HS-5 (cell line): ENCODE measurements around the gene TBC1D24.
"Not testable (repeated sequence)": the region's sequence is repeated elsewhere in the genome, so short reads cannot be mapped to it uniquely, and the experiment has no call there.

ENCODE experiments used
- DNase-seq: peaks from one replicate; pipeline ENCODE4 v3.0.0-alpha.2; 2012; ENCODE audit warnings: low read depth

TBC1D24 gene

DNA sequence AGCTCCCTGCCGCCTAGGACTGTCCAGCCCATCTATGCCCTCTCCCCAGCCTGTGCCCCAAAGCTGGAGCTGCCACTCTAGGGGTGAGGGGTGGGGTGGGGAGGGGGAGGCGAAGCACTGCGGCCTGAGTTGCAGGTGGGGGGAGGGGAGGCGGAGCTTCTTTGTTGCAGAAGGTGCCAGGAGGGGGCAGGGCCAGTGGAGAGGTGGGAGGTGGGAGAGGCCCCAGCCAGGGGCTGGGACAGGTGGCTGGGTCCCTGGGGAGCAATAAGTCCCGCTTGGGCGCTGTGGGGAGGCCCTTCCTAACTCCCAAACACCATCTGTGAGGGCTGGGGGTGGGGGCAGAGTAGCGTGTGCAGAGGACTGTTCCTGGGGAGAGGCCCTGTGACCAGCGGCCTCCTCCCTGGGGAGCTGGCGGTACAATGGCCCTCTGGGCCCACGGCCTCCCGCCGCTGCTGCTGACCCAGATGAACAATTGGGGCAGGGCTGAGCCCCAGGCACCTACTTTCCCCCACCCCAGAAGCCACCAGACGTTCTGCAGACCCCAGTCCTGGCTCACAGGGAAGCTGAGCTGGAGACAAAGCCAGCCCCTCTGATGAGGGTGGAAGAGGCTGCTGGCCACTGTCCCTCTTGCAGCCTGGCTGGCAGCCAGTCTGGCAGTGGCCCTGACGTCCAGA, 6.1 kb upstream of the TBC1D24 start:
- DNase-seq: no peak

DNA sequence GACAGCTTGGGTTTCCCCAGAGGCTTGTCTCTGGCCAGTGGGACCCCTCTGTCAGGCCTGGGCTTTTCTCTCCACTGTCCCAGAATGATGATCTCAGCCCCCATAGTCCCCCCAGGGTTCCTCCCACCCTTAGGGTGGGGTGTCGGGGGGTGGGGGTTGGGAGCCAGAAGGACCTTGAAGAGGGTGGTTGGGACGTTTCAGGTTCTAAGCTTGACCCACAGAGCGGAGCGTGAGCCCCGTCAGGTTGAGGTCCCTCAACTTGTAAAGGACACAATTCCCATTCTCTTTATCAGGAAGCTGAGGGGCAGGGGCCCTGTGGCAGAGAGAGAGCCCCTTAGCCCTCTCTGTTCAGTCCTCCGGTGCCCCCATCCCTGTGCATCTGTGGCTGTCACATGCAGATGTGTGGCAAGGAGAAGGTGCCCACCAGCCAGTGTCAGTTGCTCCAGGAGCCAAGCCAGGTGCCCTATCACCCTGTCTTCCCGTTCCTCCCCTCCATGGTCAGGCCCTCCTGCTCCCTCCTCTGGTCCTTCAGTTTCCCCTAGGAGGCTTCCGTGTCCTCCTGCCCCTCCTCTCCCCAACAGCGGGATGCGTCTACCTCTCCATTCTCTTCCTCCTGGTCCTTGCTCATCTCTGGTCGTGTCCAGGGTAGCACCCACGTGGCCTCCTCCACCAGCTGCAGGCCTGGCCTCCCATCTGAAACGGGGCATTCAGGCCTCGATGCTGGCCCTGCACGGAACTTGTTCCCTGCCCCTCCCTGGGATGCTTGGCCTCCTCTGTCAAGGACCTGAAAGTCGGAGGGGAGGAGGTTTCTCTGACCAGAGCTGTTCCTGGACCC, 5.3 kb upstream of the TBC1D24 start:
- no peak for DNase-seq

DNA sequence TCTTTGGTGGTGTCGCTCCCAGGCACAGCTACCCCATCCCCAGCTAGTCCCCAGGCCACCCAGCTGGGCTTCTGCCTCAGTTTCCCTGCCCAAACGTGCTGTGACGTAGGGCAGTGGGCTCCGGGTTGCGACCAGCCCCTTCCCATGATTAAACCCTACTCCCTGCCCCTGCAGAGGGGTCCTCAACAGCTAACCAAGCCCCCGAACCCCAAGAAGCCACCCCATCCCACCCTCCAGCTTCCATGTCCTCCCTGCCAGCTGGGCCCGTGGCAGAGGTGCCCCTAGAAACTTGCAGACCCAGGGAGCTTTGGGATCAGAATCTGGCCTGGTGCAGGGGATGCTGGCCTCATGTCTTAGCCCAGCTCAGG, 4.7 kb upstream of the TBC1D24 start:
- no peak for DNase-seq

DNA sequence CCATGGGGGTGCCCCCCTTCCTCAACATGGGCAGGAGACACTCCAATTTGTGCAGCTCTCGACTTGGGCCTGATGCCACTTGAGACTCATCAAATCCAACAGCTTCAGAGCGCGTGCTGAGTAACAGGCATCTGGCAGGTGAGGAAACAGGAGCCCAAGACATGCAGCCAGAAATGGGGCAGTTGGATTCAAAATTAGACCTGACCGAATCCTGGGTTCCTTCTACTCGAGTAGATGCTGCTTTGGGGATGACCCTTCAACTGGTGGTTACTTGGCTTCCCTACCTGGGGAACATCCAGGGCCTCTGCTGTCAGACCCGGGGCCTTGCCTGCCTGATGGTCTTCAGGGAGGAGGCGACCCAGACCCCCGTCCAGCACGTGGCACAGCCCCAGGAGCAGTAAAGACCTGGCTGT, 4.3 kb upstream of the TBC1D24 start:
- no peak for DNase-seq

DNA sequence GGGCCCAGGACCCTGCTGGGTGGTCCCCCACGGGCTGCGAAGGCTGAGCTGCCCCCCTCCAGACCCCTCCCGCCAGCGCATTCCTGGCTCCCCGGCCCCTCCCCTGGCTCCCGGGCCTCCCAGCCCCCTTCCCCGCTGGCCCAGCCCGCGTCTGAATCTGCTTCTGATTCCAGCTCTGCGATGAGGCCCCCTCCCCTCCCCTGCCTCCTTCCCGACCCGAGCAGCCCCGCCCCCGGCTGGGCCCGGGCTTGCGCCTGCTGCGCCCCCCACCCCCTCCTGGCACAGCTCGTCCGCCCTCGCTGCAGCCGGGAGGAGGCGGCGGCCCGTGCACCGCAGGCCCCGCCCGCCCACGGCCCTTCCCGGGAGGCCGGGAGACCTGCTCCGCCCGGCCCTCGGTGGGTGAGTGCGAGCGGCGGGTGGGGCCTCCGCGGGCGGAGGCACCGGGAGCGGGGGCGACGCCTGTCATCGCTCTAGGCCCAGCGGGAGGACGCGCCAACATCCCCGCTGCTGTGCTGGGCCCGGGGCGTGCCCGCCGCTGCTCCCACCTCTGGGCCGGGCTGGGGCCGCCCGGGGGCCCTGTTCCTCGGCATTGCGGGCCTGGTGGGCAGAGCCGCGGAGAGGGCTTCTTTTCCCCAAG, 3.8 kb upstream of the TBC1D24 start, which contains the start of gene NTN3:
Gene NTN3 (plus strand): TSS at position 282 of the 637 bp plus-strand sequence. CDS start 405 bp downstream, outside the sequence.
- no peak for DNase-seq

DNA sequence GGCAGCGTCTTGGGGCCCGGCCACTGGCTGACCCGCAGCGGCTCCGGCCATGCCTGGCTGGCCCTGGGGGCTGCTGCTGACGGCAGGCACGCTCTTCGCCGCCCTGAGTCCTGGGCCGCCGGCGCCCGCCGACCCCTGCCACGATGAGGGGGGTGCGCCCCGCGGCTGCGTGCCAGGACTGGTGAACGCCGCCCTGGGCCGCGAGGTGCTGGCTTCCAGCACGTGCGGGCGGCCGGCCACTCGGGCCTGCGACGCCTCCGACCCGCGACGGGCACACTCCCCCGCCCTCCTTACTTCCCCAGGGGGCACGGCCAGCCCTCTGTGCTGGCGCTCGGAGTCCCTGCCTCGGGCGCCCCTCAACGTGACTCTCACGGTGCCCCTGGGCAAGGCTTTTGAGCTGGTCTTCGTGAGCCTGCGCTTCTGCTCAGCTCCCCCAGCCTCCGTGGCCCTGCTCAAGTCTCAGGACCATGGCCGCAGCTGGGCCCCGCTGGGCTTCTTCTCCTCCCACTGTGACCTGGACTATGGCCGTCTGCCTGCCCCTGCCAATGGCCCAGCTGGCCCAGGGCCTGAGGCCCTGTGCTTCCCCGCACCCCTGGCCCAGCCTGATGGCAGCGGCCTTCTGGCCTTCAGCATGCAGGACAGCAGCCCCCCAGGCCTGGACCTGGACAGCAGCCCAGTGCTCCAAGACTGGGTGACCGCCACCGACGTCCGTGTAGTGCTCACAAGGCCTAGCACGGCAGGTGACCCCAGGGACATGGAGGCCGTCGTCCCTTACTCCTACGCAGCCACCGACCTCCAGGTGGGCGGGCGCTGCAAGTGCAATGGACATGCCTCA, 3.1 kb upstream of the TBC1D24 start:
- no peak for DNase-seq

DNA sequence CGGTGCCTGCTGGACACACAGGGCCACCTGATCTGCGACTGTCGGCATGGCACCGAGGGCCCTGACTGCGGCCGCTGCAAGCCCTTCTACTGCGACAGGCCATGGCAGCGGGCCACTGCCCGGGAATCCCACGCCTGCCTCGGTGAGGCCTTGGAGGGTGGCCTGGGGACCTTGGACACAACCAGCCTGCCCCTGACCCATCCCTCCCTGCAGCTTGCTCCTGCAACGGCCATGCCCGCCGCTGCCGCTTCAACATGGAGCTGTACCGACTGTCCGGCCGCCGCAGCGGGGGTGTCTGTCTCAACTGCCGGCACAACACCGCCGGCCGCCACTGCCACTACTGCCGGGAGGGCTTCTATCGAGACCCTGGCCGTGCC, 2.5 kb upstream of the TBC1D24 start:
- DNase-seq: no peak

DNA sequence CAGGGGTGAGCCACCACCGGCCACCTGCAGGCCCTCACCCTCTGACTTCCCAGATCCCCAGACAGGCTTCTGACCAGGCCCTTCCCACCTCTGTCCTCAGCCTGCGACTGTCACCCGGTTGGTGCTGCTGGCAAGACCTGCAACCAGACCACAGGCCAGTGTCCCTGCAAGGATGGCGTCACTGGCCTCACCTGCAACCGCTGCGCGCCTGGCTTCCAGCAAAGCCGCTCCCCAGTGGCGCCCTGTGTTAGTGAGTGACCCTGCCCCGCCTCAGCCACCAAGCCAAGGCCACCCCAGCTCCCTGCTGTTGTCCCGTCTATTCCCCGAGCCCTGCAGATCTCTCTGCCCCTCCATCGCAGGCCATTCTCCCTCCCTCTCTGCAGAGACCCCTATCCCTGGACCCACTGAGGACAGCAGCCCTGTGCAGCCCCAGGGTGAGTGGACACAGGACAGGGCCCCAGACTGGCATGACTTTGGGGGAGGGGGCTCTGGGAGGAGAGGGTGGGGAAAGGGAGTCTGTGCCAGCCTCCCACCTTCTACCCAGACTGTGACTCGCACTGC, 2.0 kb upstream of the TBC1D24 start:
- DNase-seq: no peak

DNA sequence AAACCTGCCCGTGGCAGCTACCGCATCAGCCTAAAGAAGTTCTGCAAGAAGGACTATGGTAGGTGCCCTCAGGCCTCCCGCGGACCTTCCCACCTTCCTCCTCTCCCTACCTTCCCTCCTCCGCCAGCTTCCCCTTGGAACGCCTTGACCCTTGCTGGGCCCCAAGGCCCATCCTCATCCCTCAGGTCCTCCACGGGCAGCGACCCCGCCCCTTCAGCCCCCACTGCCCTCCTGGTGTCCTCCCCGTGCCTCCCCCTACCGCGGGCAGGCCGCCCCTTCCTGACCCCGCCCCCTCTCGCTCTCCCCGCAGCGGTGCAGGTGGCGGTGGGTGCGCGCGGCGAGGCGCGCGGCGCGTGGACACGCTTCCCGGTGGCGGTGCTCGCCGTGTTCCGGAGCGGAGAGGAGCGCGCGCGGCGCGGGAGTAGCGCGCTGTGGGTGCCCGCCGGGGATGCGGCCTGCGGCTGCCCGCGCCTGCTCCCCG, 1.4 kb upstream of the TBC1D24 start:
- no peak for DNase-seq

DNA sequence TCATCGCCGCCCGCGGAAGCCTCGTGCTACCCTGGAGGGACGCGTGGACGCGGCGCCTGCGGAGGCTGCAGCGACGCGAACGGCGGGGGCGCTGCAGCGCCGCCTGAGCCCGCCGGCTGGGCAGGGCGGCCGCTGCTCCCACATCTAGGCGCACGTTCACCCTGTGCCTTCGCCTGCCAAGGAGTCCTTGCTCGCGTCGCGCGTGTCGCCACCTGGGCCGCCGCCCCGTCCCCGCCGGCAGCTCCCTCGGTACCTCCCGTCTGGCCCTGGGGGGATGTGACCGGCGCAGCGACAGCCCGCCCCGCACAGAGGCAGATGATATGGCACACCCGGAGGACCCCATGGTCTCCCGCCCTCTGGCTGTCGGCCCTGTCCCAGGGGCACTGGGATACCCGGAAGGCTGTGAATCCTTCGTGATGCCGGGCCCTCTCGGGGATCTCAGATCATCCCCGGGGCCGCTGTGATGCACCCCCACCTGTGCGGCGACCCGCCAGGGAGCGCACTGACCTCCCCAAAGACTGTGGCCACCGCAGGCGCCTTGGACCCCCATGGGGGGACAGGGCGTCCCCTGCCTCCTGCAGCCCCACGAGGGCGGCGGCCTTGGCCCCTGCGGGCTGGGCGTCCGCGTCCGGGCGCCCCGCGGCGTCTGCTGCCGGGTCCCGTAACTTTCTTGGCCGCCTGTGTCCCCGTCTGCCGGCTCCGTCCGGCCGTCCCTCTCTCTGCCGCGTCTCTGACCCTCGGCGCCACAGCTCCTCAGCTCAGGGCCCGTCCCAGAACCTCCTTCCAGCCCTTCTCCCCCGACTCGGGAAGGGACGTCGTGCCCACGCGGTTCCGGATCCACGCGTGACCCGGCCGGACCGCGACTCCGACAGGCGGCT, 689 bp upstream of the TBC1D24 start:
- DNase-seq: no peak

DNA sequence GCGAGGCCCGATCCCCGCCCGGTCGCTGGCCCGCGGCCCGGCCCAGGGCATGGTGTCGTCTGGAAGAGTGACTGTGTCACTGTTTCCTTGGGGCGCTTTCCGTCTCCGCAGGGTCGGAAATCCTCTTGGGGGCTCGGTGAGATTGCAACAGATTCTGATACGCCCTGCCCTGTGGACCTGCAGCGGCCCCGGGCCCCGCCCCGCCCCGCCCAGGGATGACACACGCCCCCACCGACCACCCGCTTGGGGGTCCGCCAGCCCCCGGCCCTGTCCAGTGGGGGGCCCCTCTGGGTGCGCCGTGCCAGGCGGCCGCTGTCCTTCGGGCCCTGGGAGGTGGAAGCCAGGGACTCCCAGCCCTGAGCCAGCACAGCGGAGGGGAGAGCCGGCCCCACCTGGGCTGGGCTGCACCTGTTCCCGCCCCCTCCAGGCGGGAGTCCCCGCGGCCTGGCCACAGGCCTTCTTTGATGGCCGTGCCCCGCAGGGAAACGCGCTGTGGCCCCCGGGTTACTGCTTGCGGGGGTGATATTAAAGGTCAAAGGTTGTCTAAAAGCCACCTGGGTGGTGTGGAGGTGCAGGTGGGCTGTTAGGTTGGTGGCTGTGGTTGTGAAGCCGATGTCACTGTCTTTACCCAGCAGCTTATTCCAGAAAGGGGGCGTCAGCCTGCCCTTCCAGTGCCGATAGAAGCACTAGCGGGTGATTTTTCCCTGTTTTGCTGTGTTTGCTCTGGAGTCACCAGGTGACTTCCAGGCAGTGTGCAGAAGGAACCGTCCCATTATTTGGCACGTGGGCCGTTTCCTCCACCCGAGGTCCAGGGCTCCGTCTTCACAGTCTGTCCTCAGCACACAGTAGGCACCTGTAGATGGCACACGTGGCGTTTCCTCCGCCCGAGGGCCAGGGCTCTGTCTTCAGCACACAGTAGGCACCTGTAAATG, 752 bp downstream of the TBC1D24 start:
- no peak for DNase-seq

DNA sequence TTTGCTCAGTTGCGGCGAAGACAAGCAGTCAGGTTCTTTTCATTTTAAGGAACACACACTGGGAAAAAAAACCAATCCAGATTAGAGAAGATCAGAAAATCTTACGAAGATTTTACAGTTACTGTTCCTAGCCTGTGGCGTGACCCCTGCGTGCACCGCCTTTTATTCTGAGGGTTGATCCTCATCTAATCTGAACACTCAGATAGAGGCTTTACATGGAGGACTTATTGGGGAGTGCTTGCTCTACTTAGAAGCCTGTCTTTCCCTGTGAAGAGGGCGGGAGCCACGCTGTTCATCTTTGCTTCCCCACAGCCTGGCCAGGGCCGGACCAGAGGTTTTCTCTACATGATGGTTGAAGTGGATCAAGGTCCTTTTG, 1.4 kb downstream of the TBC1D24 start:
- DNase-seq: no peak

DNA sequence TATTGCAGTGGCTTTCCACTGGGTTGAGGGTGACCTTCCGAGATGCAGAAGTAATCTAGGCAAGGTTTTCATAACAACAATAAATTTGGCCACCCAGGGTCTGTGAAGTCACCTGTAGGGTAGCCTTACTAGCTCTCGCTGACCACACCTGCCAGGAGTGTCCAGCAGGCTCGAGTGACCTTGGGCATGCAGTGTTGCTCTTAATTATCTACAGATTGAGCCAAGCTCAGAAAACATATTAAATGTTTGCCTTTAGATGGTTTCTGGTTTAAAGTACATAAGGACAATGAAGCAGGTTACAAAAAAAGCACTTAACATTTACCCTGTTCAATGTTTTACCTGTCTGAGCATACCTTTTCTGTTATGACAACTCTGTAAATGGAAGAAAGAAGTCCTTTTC, 1.8 kb downstream of the TBC1D24 start:
- no peak for DNase-seq

DNA sequence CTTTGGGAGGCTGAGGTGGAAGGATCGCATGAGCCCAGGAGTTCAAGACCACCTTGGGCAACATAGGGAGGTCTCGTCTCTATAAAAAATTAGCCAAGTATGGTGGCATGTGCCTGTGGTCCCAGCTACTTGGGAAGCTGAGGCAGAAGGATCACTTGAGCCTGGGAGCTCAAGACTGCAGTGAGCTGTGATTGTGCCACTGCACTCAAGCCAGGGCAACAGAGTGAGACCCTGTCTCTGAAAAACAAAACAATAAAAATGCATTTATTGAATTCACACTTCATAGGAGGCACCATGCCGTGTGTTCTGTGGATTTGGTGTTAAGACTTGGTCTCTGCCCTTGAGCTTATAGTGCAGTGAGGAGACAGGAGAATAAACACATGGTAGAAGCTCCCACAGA, 2.4 kb downstream of the TBC1D24 start:
- DNase-seq: no peak

DNA sequence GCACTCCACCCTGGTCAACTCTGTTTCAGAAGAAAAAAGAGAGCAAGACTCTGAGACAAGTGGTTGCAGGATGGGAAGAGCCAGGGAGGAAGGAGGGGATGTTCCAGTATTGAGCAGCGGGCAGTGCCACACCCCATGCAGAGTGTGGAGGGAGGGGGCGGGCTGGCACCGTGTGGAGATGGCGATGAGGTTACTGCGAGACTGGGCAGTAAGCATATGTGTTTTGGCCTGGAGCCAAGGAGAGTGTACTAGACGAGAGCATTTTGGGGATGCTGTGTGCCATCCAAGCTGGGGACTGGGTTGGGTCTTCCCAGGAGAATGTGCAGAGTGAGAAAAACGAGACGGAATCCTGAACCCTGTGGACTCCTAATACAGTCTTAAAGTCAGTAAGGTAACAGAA, 3.4 kb downstream of the TBC1D24 start:
- no peak for DNase-seq

DNA sequence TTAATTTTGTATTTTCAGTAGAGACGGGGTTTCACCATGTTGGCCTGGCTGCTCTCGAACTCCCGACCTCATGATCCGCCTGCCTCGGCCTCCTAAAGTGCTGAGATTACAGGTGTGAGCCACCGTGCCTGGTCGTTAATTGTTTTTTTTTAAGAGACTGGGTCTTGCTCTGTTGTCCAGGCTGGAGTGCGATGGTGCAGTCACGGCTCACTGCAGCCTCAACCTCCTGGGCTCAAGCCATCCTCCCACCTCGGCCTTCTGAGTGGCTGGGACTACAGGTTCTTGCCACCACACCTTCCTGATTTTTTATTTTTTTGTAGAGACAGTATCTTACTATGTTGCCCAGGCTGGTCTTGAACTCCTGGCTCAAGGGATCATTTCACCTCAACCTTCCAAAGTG, 5.1 kb downstream of the TBC1D24 start:
- not testable (repeated sequence) for DNase-seq

DNA sequence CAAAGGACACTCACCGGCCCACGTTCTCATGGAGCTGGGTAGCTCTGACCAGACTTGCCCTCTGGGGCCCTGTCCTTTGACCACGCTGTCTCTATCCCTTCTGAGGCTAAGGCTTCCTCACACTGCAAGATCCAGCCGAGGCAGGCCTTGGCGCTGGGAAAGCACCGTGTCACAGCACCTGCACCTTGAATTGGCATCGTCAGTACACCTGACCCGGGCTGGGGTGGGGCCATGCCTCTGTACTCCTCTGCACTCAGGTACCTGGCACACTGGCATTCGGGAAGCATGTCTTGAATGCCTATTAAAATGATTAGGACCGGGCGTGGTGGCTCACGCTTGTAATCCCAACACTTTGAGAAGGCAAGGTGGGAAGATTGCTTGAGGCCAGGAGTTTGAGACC, 6.0 kb downstream of the TBC1D24 start:
- DNase-seq: no peak

DNA sequence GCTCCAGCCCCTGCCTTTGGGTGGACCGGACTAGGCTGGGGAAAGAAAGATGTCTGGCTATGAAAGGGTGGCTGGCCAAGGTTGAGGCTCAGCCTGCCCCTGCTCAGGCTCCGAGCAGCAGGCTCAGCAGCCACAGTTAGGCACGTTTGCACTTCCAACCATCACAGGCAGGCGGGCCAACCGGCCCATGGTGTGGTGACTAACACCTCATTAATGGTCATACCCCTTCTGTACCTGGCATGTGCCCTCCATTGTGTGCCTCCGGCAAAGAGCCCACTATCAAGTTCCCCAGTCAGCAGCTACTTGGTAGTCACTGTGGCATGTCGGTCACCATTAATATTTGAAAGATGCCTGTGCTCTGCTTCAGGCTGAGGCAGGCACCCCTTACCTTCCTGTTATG, 6.7 kb downstream of the TBC1D24 start:
- no peak for DNase-seq

DNA sequence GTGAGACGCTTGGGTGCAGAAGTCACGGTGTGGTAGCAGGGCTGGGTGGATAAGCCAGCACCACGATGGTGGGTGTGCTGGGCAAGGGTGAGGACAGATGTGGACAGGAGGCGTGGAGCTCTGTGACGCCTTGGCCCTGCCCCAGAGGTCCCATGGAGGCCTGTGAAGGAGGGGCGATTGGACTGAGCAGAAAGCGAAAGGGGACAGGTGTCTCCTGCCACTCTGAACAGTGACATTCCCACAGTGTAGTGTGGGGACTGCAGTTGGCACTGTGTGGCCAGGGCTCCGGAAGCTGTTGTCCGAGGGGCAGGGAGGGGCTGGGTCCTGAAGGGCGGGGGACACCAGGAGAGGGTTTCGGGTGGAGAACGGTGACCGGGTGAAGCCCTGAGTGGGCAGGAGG, 7.3 kb downstream of the TBC1D24 start:
- no peak for DNase-seq
